Measurements from ENCODE around the gene CTTN.

Gene CTTN

DNA sequence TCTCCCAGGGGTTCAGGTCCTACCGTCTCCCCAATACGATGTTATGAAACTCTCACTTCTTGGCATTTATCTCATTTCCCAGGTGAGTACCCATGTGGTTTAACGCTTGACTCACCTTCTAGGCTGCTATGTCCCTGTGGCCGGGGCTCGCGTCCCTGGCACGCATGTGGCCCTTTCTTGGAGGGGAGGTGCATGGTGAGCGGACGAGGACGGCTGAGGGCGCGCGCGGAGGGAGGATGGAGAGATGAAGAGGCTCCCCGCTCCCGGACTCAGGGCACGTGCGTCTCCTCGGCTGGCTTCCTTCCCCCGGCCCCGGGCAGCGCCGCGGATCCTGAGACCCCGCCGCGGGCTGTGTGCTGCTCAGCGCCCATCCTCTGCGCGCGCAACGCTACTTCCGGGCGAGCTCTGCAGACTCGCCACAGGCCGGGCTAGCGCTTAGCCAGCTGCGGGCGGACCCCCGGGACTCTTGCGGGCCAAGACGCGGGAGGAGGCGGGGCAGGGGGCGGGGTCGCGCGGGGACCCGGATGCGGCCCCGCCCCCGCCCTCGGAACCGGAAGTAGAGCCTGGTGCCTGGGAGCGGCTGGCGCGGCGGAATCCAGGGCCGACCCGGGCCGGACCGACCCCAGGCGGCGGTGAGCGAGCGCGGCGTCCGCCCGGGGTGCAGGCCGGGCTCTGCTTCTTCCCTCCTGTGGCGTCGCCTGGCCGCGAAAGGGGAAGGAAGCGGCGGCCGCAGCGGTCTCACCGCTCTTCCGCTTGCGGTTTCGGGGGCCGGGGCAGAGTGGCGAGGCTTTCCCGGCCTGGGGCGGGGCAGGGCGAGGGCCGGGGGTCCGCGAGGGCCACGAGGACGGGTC lies at the start of gene CTTN:
TSS of gene CTTN (plus strand) at position 547 of the 851 bp plus-strand sequence. CDS start 8,769 bp downstream, outside the sequence.
- DNase-seq (ENCODE audit: low read depth in 1 of 2, low spot score in 1 of 2): peak; percentile 26 to 62

DNA sequence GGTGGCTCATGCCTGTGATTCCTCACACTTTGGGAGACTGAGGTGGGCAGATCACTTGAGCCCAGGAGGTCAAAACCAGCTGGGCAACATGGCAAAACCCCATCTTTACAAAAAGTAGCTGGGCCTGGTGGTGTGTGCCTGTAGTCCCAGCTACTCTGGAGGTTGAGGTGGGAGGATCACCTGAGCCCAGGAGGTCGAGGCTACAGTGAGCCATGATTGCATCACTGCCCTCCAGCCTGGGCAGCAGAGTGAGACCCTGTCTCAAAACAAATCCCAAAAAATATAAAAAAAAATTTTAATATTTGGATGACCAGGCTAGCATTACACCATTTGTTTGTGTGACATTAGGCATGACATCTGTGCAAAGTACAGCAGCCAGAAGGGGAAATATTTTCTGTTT lies 49.7 kb upstream of the CTTN start:
- no peak for DNase-seq (ENCODE audit: low read depth in 1 of 2, low spot score in 1 of 2)

DNA sequence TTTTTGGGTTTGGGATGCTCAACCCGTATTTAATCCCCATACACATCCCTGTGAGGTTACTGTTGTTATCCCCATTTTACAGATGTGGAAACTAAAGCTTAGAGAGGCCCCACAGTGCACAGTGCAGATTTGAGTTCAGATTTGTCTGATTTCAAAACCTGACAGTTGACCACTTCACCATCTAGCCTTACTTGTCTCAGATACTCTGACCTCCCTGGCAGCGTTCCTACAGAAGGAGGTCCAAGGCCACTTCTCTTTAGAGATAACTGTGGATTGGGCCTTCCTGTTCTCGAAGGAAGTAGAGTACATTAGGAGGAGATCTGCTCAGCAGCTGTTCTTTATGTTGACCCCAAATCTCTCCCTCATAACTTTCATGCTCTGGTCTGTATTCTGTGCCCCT lies 46.7 kb upstream of the CTTN start:
- no peak for DNase-seq (ENCODE audit: low read depth in 1 of 2, low spot score in 1 of 2)

- DNase-seq (ENCODE audit: low read depth in 1 of 2, low spot score in 1 of 2): no peak
Measured at GRCh38 chr11:70352100-70352499, 46.2 kb upstream of the CTTN start.

GRCh38 chr11:70352601-70353000 lies 45.7 kb upstream of the CTTN start:
- no peak for DNase-seq (ENCODE audit: low read depth in 1 of 2, low spot score in 1 of 2)

DNA sequence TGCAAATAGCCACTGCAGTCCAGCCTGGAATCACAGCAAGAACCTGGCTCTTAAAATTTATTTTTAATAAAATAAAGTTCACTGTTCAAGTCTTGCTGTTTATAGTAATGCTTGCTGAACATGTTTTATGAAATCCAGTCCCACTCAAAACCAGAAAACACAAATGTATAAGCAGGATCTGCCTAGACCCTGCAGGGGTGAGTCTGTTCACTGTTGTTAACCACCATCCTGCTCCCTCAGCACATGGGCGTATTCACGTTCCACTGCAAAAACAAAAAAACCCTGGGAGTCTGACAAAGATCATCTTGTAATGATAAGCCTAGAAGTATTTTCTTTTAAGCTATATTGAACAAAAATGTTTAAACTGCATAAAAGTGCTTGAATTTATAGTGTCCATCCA lies 45.0 kb upstream of the CTTN start:
- DNase-seq (ENCODE audit: low read depth in 1 of 2, low spot score in 1 of 2): no peak

DNA sequence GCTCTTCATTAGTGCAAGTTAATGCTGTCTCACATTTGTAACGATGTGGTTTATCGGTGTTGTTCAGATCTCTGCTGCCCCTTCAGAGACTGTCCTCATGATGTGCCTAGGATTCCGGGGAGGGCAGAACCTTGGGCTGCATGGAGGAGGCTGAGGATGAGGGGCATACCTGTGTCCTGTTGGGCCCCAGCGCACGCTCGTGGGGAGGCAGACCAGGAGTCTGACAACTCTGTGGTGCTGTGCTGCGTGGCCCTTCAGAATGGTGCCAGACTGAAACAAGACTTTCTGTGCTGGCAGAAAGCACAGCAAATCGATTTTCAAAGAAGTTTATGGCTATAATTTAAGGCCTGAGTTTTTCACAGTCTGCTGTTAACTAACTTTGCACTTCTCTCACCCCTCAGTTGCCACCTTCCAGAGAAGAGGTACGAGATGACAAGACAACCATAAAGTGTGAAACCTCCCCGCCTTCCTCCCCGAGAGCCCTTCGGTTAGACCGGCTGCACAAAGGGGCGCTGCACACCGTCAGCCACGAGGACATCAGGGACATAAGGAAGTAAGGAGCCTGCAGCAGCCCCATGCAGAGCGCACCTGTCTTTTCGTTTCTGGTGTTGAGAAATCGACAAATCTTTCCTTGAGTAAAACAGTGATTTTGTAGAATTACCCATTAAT lies 44.3 kb upstream of the CTTN start:
- DNase-seq (ENCODE audit: low read depth in 1 of 2, low spot score in 1 of 2): no peak

GRCh38 chr11:70354629-70355028 lies 43.7 kb upstream of the CTTN start:
- no peak for DNase-seq (ENCODE audit: low read depth in 1 of 2, low spot score in 1 of 2)

GRCh38 chr11:70358753-70359152 lies 39.6 kb upstream of the CTTN start:
- DNase-seq (ENCODE audit: low read depth in 1 of 2, low spot score in 1 of 2): no peak

GRCh38 chr11:70359451-70360205 lies 38.7 kb upstream of the CTTN start:
- DNase-seq (ENCODE audit: low read depth in 1 of 2, low spot score in 1 of 2): no peak

DNA sequence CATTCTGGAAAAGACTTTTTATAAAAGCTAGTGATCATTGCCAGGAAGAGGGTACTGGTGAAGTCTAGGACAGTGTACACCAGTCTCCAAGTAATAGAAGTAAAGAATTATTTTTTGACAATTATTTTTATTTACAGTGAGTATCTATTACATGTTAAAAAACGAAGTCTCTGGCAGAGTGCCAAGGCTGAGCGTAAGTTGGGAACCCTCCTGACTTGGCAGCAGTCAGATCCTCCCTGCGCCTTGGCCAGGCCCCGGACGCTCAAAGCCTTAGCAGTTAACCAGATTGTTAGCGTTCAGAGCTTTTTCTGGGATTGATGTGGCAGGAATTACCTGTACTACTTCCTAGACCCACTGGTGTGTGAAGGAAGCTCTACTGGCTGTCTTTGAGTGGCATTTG lies 38.1 kb upstream of the CTTN start:
- no peak for DNase-seq (ENCODE audit: low read depth in 1 of 2, low spot score in 1 of 2)

DNA sequence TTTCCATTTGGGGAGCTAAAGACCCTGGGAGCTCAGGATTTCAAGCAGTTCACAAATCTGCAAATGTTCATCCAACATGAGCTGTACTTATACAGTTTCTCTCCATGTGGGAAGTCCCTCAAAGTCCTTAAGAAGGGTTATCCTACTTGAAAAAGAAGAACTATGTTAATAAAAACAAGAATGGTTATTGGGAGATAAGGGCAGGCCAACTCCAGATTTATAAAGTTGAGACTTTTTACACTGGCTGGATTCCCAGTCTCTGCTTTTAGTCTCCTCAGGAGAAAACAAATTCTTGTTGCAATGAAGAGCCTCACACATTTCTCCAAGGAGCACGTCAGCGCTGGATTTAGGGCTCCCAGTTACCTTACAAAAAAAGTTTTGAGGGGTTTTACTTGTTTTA lies 34.2 kb upstream of the CTTN start:
- DNase-seq (ENCODE audit: low read depth in 1 of 2, low spot score in 1 of 2): no peak

DNA sequence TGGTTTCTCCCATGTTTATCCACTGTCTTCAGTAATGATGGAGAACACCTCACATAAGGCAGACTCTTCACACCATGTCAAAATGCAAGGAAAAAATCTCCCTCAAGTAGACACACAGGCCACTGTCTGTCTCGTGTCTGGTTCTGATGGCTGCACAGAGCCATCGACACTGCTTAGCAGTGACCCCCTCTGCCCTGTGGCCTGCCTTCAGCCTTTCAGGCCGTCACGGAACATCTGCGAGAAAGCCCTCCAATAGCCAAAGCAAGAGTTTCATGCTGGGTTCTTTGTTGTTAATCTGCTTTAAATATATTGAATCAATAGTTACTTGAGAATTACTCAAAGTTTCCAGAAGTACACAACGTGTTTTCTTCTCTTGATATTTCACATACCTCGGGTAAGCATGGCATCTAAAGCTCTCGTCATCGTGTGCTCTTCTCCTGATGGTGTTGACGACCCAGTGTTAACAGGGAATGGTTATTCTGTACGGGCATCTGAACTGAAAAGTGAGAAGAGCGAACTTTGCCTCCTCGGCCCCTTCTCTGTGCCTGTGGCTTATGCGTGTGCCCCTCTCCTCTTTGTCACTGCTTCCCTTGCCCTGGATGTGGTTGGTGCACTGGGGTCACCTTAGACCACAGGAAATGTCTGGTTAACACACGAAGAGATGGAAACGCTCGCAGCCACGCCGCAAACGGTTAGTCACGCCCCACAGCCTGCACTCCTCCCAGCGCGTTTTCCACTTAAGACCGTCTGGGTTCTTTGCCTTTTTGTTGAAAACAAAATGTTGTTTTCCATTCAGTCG lies 33.4 kb upstream of the CTTN start:
- DNase-seq (ENCODE audit: low read depth in 1 of 2, low spot score in 1 of 2): peak; percentile 16 to 37

DNA sequence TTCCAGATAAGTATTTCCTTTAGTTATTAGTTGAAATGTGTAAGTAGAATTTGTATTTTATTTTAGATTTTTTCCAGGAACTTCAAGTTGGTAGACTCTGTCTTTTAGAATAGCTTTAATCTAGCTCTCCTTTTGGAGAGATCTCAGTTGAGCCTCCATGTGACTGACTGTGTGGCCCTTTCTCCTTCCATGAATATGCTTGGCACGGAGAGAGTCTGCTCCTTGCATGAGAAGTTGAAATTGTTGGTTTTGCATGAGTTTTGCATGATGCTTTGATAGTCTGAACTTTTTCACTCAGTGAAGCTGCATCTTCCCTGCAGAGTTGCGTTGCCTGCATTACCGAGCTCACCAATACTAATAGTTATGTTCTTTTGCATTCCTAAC lies 32.8 kb upstream of the CTTN start:
- no peak for DNase-seq (ENCODE audit: low read depth in 1 of 2, low spot score in 1 of 2)

GRCh38 chr11:70367071-70367470 lies 31.3 kb upstream of the CTTN start:
- DNase-seq (ENCODE audit: low read depth in 1 of 2, low spot score in 1 of 2): no peak

GRCh38 chr11:70368961-70369360 lies 29.4 kb upstream of the CTTN start:
- DNase-seq (ENCODE audit: low read depth in 1 of 2, low spot score in 1 of 2): no peak

DNA sequence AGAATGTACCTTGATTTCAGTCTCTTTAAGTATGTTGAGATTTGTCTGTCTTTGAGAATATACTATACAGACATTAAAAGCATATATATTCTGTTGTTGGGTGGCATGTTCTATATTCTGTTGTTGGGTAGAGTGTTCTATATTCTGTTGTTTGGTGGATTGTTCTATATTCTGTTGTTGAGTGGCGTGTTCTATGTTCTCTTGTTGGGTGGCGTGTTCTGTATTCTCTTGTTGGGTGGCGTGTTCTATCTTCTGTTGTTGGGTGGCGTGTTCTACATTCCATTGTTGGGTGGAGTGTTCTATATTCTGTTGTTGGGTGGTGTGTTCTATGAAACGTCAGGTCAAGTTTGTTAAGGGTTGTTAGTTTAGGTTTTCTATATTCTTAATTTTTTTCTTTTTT lies 27.1 kb upstream of the CTTN start:
- DNase-seq (ENCODE audit: low read depth in 1 of 2, low spot score in 1 of 2): no peak

- DNase-seq (ENCODE audit: low read depth in 1 of 2, low spot score in 1 of 2): no peak
Measured at GRCh38 chr11:70372076-70372475, 26.3 kb upstream of the CTTN start.

- no peak for DNase-seq (ENCODE audit: low read depth in 1 of 2, low spot score in 1 of 2)
Measured at GRCh38 chr11:70376621-70377020, 21.7 kb upstream of the CTTN start.

GRCh38 chr11:70377645-70378044 lies 20.7 kb upstream of the CTTN start:
- DNase-seq (ENCODE audit: low read depth in 1 of 2, low spot score in 1 of 2): no peak

DNA sequence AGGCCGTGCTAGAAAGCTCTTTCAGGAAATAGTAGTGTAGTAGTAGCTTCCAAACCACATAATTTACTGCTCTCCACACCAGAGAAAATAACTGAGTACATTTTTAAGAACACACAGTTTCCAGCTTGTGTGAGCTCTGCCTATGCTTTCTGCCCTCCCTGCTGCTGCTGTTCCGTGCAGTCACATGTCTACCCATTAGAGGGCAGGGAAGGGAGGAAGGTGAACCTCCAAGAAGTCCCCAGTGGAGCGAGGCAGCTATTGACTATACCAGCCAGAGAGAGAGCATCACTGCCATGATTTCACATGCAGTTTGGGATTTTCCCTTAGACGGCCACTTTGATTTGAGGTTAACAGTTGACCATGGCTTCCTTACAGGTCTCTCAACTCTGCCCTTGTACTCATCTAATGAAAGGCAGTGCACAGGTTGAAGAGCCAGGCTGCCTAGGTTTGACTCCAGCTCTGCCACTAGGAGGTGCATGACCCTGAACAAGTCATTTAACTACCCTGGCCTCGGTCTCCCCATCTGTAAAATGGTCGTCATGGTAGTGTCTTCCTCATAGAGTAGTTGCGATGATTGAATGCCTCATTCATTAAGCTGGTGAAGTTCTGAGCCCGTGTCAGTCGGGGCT lies 19.7 kb upstream of the CTTN start:
- DNase-seq (ENCODE audit: low read depth in 1 of 2, low spot score in 1 of 2): no peak
